Caco-2 (cell line): ENCODE results near the gene TOX3. TPM values are rescaled to one million over a fixed set of nuclear protein-coding genes. Genes with fewer than 3 reads are reported as not detected.

Experiments
- BruUV-seq: library from RNA; stranded (reverse); fragments of 400-500 nt; replicated peaks from 2 replicates; lab custom pipeline; 2021; lab: Mats Ljungman, UMichigan
- CTCF ChIA-PET: fragments of 300-600 bp; sonication (Branson Sonifier 250); formaldehyde crosslinking; loops from one replicate; lab custom pipeline; 2022; ENCODE audit warnings: antibody characterized with exemption; lab: Charles Lee
- POLR2A ChIA-PET: fragments of 300-600 bp; sonication (Branson Sonifier 250); formaldehyde crosslinking; loops from one replicate; lab custom pipeline; 2022; ENCODE audit warnings: antibody characterized with exemption; lab: Charles Lee
- DNase-seq, 2 experiments: peaks; one replicate each; pipeline versions ENCODE4 v3.0.0 to v3.0.0-alpha.2; 2020 to 2022
- H3K27me3 ChIP-seq: replicated peaks from 2 replicates; pipeline ENCODE4 v1.6.0; 2011; ENCODE audit warnings: low read length; ENCODE audit not compliant: control insufficient read depth, insufficient read depth
- H3K36me3 ChIP-seq: 2 replicates; pipeline ENCODE4 v1.5.1; 2011; ENCODE audit warnings: low read length; ENCODE audit not compliant: control insufficient read depth, insufficient read depth
- H3K4me1 ChIP-seq: fragments of 250-450 bp; sonication (Bioruptor Pico); 2 replicates; pipeline ENCODE4 v1.5.1; 2020; ENCODE audit warnings: mild to moderate bottlenecking
- H3K4me3 ChIP-seq: 2 replicates; pipeline ENCODE4 v1.5.1; 2011; ENCODE audit warnings: low read depth, mild to moderate bottlenecking, control low read depth, low read length
- H3K9me3 ChIP-seq: fragments of 250-450 bp; sonication (Bioruptor Pico); 2 replicates; pipeline ENCODE4 v1.5.1; 2020; ENCODE audit warnings: mild to moderate bottlenecking, moderate library complexity
- H3K27ac Mint-ChIP-seq: one replicate; pipeline ENCODE4 v1.8.0; 2022; ENCODE audit warnings: mixed read lengths; ENCODE audit not compliant: unreplicated experiment
- H3K27me3 Mint-ChIP-seq: one replicate; pipeline ENCODE4 v1.8.0; 2022; ENCODE audit warnings: mixed read lengths; ENCODE audit not compliant: insufficient read depth, unreplicated experiment
- H3K36me3 Mint-ChIP-seq: one replicate; pipeline ENCODE4 v1.8.0; 2022; ENCODE audit warnings: mild to moderate bottlenecking, mixed read lengths; ENCODE audit not compliant: insufficient read depth, unreplicated experiment
- H3K4me1 Mint-ChIP-seq: one replicate; pipeline ENCODE4 v1.8.0; 2022; ENCODE audit warnings: low read depth, mixed read lengths; ENCODE audit not compliant: unreplicated experiment
- H3K4me3 Mint-ChIP-seq: one replicate; pipeline ENCODE4 v1.8.0; 2022; ENCODE audit warnings: mild to moderate bottlenecking, moderate library complexity, mixed read lengths; ENCODE audit not compliant: unreplicated experiment
- H3K9me3 Mint-ChIP-seq: one replicate; pipeline ENCODE4 v1.8.0; 2022; ENCODE audit warnings: mixed read lengths; ENCODE audit not compliant: unreplicated experiment
- CTCF ChIP-seq, 2 experiments: fragments of 200-600 bp in 1 of 2; IDR thresholded peaks; 1 replicate in 1 of 2; 2 replicates in 1 of 2; pipeline versions ENCODE4 v1.5.1 to v1.8.0; 2011 to 2022; ENCODE audit warnings: antibody characterized with exemption in 1 of 2, control low read depth in 1 of 2, inconsistent platforms in 1 of 2, low read depth in 1 of 2, low read length in 1 of 2, mild to moderate bottlenecking in 1 of 2, moderate library complexity in 1 of 2; ENCODE audit not compliant: insufficient read depth in 1 of 2, severe bottlenecking in 1 of 2, unreplicated experiment in 1 of 2
- intact Hi-C: fragments of 100-400 bp; cut with micrococcal nuclease; formaldehyde crosslinking; loops from one replicate; pipeline ENCODE4 v1.10.0; 2022; ENCODE audit not compliant: unreplicated experiment
- total RNA-seq: library from RNA; stranded (reverse); gene quantifications from 2 replicates; pipeline ENCODE4 v1.2.3, GENCODE V29; 2022

Gene TOX3
- total RNA-seq, 1 experiment from 2014 or later = 3.6 TPM

- intact Hi-C loops = no loop called here
- no peak for TF ChIP-seq CTCF (IDR thresholded peaks at IDR 0.05; ENCODE audit: insufficient read depth in 1 of 2, low read depth in 1 of 2, low read length in 1 of 2, severe bottlenecking in 1 of 2, unreplicated experiment in 1 of 2)
- H3K27me3 Mint-ChIP-seq = no peaks in the 10 kb centered on the region
- H3K9me3 Mint-ChIP-seq = no peaks in the 10 kb centered on the region
- no peak for DNase-seq
- H3K27ac Mint-ChIP-seq = no peak overlapping the region
- Histone ChIP-seq H3K4me3 (no peak overlapping the region), H3K36me3 (no peaks in the 10 kb centered on the region), H3K4me1 (no peaks in the 10 kb centered on the region), H3K9me3 (no peaks in the 10 kb centered on the region), H3K27me3 (no peaks in the 10 kb centered on the region)
- H3K4me1 Mint-ChIP-seq = no peaks in the 10 kb centered on the region
- no peaks in the 10 kb centered on the region for H3K36me3 Mint-ChIP-seq
- no TSS peak for BruUV-seq
- no peak overlapping the region for H3K4me3 Mint-ChIP-seq
- ChIA-PET POLR2A (no interaction called here), CTCF (no interaction called here)
These were observed 44.5 kb upstream of the TOX3 start for GRCh38 chr16:52591471-52591870.

- Histone ChIP-seq H3K9me3 (no peaks in the 10 kb centered on the region), H3K36me3 (no peaks in the 10 kb centered on the region), H3K27me3 (no peaks in the 10 kb centered on the region), H3K4me1 (no peaks in the 10 kb centered on the region), H3K4me3 (no peak overlapping the region)
- Mint-ChIP-seq H3K4me1 (no peaks in the 10 kb centered on the region), H3K4me3 (no peak overlapping the region), H3K36me3 (no peaks in the 10 kb centered on the region), H3K9me3 (peaks cover 10% of the 10 kb centered on the region), H3K27me3 (no peaks in the 10 kb centered on the region), H3K27ac (no peak overlapping the region)
- CTCF ChIA-PET = interaction anchor here (0.9 kb wide), 1 partner anchor 395 kb away, joined by 3 read pairs; no protein-coding TSS in a partner anchor
- DNase-seq = no peak
- POLR2A ChIA-PET = no interaction called here
- intact Hi-C loops = no loop called here
- BruUV-seq = no TSS peak
- TF ChIP-seq CTCF (IDR thresholded peaks at IDR 0.05; ENCODE audit: insufficient read depth in 1 of 2, low read depth in 1 of 2, low read length in 1 of 2, severe bottlenecking in 1 of 2, unreplicated experiment in 1 of 2) = no peak
These were observed 39.2 kb upstream of the TOX3 start for GRCh38 chr16:52586159-52586558.

GRCh38 chr16:52584354-52585320, 37.7 kb upstream of the TOX3 start:
- no TSS peak for BruUV-seq
- Mint-ChIP-seq H3K4me3 (no peak overlapping the region), H3K36me3 (no peaks in the 10 kb centered on the region), H3K27me3 (no peaks in the 10 kb centered on the region), H3K27ac (no peak overlapping the region), H3K4me1 (no peaks in the 10 kb centered on the region), H3K9me3 (peaks cover 10% of the 10 kb centered on the region)
- TF ChIP-seq CTCF (IDR thresholded peaks at IDR 0.05; ENCODE audit: insufficient read depth in 1 of 2, low read depth in 1 of 2, low read length in 1 of 2, severe bottlenecking in 1 of 2, unreplicated experiment in 1 of 2) = no peak
- Histone ChIP-seq H3K4me1 (no peaks in the 10 kb centered on the region), H3K27me3 (no peaks in the 10 kb centered on the region), H3K36me3 (no peaks in the 10 kb centered on the region), H3K9me3 (no peaks in the 10 kb centered on the region), H3K4me3 (no peak overlapping the region)
- DNase-seq = no peak
- POLR2A ChIA-PET = no interaction called here
- CTCF ChIA-PET = no interaction called here
- intact Hi-C loops = no loop called here
